Measurements from ENCODE around the gene LRRC3C.

LRRC3C gene

DNA sequence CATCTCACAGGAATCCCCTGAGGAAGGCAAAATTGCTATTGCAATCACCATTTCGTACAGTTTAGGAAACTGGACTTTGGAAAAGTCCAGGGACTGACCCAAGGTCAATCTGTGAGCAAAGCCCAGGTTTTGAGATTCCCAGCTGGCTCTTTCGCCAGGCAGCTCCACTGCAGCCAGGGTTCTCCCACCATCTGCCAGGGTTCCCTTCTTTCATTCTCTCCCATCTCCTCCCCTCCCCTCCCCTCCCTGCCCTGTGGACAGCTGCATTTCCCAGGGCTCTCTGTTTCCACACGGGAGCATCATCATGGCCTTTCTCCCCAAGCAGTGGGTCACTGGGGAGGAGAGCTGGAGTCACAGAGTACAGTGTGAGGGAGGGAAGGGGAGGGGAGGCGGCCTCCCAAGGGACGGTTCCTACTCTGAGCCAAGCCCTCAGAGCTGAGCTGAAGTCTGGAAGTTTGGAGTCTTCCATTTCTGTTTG, 23.4 kb downstream of the LRRC3C start:
- no peak for DNase-seq

DNA sequence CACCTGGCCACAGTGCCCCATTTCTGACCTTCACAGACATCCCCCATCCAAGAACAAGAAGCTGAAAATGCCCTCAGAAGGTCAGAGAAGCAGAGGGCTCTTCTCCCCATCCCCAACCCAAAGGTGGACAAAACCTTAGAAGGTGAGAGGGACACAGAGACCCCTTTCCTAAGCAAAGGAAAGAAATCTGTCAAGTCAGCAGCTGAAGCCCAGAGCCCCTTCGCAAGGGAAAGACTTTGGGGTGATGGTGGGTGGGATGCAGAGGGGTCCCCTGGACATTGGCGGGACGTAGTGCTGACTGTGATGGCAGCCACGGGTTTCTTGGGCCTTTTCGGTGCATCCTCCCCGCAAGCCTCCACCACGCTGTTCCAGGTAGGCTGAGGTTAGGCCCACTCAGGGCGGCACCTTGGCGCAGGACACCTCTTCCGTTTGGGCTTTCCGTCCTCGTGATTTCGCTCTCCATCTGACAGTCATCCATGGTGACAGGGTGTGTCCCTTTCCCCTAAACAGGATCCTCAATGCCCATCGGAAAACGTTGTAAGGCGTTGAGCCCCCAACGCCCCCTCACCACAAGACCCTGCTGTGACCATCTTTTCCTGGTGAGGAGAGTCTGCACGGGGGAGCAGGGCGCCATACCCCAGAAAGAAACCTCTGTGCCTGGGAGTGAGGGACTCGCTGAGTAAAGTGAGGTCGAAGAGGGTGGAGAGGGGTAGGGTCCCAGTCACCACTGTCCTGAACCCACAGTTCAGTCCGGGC, 24.6 kb downstream of the LRRC3C start:
- DNase-seq: no peak

DNA sequence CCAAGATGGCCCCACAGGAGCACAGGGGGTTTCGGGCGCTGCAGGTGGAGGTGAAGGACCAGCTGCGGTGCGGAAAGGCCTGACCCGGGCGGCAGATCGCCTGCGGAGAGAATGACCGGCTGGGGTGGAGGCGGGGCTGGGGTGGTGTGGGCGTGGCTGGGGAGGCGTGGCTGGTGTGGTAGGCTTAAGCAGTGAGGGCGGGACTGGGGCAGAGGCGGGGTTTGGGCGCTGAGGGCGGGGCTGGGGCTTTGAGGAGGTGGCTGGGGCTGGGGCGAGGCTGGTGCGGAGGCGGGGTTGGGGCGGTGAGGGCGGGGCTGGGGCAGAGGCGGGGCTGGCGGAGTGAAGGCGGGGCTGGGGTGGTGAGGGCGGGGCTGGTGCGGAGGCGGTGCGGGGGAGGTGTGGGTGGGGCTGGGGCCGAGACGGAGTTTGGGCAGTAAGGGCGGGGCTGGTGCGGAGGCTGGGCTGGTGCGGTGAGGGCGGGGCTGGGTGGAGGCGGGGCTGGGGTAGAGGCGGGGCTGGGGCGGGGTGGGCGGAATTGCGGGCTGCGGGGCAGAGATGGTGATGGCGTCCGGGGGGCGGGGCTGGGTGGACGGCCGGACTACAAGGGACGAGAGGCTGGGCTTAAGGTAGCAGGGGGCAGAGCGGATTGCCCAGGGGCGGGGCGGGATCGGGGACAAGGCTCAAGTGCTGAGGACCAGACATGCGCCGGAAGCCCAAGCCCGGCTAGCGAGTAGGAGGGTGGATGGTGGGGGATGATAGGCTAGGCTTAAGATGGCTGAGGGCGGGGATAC, 25.3 kb downstream of the LRRC3C start:
- peak; percentile 83 to 90 for DNase-seq

DNA sequence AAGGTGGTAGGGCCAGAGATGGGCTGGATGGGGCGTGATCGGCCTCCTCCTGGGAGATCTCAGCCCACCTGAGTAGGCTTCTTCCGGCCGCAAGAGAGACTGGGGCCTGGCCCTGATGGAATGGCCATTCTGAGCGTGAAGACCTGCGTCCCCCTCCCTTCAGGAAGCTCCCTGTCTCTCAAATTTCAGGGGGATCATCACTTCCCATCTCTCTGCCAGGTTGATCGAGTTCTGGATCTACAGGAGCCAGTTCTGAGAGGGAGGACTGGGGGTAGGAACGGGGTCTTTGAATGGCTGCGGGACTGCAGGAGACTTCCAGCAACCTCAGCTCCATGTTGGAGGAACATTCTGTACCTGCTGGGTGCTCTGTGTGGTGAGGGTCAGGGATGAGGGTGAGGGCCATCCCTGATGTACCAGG, 25.9 kb downstream of the LRRC3C start:
- DNase-seq: no peak

DNA sequence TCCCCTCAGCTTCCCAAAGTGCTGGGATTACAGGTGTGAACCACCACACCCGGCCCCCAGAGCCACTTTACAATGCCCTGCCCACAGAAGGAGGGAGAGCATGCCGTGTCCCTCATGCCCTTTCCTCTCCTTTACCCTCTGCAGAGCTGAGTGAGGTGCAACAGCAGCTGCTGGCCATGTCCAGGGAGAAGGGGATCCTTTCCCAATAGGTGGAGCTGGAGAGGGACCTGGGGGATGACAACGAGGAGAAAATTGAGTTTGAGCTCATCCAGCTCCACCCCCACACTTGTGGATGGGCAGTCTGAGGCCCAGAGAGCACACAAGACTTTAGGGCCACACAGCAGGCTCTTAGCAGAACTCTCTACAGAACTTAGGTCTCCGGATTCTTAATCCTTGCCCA, 27.3 kb downstream of the LRRC3C start:
- no peak for DNase-seq

DNA sequence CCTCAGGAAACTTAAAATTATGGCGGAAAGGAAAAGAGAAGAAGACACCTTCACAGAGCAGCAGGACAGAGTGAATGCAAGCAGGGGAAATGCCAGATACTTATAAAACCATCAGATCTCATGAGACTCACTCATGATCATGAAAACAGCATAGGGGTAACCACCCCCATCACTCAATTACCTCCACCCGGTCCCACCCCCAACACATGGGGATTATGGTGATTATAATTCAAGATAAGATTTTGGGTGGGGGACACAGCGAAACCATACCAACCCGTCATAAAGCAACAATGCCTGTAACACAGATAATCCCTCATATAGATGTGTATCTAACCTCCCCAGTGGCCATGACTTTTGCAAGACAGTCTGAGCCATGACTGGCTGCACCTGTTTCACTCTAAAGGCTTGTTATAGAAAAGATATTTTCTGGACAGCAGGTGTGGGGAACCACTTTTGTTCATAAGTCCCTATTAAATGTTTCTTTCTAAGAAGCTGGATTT, 28.2 kb downstream of the LRRC3C start:
- no peak for DNase-seq

DNA sequence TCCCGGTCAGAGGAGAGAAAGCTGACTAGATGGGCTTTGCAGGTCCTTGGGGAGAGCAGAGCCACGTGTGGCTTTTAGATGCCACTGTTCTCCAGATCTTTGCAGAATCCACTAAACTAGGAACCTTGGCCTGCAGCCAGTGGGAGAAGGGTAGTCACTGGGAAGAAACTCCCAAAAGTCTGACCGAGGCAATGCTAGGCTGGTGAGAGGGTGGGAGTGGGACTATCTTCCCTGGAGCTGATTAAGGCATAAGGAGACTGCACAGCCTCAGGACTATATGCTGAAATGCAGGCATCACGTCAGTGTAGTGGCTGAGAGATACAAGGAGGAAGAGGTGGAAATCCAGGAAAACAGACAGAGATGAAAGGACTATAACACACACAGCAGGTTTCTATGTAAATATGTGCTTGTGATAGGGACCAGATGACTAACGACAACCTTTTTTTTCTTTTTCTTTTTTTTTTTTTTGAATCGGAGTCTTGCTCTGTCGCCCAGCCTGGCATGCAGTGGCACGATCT, 33.1 kb downstream of the LRRC3C start:
- DNase-seq: no peak

DNA sequence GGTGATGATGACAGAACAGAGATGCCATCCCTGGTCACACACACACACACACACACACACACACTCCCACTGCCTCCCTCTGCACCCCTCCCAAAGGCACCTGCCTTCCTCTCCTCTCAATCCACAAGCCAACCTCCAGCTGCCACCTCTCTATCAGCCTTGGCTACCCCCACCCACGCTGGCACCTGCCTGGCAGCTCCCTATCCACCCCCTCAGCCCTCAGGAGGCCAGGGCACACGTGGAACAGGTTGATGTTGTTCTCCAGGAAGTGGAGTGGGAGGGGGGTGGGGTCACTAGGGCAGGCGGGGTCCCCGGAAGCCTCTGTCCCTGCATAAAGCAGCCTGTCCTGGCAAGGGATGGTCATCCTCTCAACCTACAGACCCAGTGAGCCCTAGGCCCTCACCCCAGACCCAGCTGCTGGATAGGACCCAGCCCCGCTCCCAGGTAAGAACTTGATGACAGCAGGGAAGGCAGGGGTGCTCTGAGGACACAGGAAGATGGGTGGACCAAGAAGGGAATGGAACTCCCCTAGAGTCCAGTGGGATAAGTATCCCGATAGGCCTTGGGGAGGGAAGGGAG, 35.2 kb downstream of the LRRC3C start, which contains the start of gene GSDMA:
GSDMA (plus strand) TSS at position 363 of the 579 bp plus-strand sequence. CDS start 2,684 bp downstream, outside the sequence.
- DNase-seq: no peak

DNA sequence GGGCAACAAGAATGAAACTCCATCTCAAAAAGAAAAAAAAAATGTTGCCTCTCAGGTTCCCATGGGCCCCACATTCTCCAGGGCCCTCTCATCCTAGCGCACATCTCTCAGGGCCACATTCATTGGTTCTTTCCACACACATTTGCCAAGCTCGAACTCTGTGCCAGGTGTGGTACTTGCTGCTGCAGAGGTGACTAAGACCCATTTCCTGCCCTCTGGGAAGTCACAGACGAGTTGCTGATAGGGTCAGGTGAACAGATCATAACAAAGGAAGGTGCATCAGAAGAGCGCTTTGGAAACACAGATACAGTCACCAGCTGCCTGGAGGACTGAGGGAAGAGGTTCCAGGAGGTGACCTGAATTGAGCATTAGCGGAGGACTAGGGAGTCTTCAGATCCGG, 36.3 kb downstream of the LRRC3C start:
- no peak for DNase-seq

DNA sequence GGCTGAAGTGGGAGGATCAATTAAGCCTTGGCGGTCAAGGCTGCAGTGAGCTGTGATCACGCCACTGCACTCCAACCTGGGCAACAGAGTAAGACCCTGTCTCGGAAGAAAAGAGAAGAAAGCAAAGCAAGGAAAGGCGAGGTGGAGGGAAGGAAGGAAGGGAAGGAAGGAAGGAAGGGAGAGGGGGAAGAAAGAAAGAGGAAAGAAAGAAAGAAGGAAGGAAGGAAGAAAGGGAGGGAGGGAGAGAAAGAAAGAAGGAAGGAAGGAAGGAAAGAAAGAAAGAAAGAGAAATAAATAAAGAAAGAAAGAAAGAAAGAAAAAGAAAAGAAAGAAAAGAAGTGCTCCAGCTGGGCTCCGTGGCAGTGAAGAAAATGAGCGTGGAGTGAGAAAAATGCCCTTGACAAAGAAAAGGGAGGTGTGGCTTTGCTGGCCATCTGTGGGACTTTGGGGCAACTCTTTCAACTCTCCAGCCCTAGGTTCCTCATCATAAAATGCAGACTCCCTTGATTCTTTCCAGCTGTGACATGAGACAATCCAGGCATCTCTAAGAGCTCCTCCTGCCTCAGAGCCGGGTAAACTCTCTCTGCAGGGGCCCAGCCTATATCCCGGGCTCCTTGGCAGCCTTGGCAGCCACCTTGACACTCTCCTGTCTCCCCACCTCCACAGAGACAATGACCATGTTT, 37.6 kb downstream of the LRRC3C start:
- DNase-seq: no peak

DNA sequence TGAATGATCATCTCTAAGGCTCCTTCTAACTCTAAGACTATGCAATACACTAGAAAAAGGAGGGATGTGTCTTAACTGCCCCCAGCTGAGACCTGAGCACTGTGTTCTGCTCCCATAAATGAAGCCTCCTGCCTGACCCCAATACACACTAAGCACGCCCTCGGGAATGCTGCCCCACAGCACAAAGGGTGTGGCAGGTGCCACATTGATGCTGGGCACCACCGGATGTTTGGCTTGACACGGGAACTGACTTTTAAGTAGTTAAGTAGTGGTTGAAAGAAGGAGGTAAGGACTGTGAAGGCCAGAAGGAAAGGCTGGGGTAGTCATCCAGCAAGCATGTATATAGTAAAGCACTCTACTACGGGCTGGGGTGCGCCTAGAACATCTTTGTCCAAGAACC, 39.2 kb downstream of the LRRC3C start:
- no peak for DNase-seq

DNA sequence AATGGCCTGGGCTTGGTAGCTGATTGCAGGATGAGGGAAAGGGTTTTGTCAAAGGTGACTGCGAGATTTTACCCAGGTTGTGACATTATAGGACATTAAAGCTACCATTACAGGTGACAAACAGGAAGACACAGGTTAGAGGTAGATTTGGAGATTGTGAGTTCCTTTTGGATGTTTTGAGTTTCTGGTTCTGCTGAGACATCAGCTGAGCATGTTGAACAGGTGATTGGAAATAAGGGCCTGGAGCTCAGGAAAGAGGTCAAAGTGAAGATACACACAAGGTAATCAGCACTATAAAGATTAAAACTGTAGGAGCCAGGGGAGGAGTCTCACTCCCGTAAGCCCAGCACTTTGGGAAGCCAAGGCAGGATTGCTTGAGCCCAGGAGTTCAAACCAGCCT, 41.2 kb downstream of the LRRC3C start:
- DNase-seq: no peak

DNA sequence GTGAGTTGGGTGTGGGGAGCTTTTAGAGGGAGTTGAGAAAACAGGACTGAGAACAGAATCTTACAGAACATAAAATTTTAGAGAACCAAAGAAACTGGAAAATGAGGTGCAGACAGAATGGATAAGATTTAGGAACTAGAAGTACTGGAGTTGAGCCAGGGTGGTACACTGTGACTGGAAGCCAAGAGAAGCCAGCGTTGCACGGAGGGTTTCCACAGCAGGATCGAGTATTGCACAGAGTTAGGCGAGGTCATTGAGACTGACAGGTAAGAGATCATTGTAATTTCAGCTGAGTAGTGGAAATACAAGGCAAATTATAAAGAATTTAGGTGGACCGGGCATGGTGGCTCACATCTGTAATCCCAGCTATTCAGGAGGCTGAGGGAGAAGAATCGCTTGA, 41.8 kb downstream of the LRRC3C start:
- no peak for DNase-seq

DNA sequence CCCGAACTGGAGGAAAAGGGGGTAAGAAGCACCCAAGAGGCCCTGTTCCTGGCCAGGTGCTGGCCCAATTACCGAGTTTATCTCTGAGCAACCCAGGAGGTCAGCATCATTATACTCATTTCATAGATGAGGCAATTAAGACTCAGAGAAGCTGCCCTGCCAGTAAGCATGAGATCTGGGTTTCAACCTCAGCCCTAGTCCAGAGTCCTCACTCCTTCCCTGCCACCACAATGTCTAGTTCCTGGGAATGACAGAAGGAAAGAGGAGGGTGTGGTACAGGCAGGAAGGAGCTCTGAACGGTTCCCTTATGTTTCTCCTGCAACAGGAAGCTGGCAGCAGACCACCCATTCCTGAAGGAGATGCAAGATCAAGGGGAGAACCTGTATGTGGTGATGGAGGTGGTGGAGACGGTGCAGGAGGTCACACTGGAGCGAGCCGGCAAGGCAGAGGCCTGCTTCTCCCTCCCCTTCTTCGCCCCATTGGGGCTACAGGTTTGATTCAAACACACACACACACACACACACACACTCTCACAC, 42.7 kb downstream of the LRRC3C start:
- DNase-seq: no peak

DNA sequence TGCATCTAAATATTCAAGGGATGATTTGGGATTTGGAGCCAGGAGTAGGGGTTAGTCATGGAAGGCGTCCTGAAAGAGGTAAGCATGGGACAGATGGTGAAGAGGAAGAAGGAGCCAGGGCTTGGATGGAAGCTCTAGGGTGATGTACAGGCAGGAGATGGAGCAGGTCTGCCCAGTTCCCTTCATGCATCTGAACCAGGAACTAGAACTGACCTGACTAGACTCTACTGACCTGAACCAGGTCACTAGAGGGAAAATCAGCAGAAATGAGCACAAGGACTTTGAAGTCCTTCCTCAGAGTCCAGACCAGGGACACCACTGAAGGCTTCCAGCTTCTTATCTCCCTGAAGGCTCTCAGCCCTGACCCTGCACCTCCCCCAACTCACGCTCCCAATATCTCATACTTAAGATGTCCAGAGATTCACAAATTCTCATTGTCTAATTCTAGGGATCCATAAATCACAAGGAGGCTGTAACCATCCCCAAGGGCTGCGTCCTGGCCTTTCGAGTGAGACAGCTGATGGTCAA, 43.6 kb downstream of the LRRC3C start:
- no peak for DNase-seq

DNA sequence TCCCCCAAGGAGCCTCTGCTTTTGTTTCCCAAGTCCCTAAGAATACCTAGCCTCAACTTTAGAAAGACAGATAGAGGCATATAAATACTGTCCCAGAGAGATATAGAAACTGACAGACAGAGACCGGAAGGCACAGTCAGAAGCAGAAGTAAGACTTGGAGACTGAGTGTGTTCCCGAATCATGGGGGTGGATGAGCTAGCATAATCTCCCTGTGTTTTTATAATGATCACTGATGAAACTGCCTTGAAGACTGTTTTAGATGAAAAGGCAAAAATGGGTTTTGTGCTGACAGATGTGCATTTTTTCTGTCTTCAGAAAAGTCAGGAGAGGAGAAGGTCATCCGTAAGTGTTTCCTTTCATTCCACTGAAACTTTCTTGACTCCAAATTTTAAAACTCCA, 44.7 kb downstream of the LRRC3C start:
- DNase-seq: no peak

DNA sequence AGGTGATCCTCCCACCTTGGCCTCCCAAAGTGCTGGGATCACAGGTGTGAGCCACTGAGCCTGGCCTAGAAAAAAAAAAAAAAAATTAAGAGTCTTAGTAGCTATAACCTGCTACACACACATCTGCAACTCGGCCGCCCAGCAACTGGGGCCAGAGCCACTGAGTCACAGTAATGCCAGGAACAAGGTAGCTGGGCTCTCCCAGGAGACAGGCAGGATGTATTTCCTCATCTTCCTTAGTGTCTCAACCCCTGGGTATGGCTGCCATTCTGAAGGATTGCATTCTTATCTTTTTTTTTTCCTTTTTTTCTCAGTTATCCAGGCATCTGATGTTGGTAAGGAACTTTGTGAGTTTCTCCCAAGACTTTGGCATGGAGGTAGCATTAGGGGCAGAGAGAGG, 46.0 kb downstream of the LRRC3C start:
- DNase-seq: no peak

DNA sequence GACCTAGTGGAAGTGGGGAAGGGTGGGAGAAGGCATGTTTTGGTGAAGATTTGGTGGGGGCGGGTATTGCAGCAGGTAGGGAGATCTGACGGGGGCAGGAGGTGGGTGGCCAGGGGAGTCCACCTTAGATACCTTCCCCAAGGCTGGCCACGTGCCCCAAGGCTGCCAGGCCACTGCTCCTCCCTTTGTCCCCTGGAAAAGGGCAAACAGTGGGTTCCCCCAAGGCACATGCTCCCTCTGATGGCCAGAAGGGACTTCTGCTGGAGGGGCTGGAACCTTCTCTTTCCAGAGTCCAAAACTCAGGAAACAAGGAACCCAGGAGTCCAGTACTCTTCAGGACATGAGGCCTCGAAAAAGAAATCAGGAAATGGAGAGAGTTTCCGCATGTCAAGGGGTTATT, 46.9 kb downstream of the LRRC3C start:
- no peak for DNase-seq

DNA sequence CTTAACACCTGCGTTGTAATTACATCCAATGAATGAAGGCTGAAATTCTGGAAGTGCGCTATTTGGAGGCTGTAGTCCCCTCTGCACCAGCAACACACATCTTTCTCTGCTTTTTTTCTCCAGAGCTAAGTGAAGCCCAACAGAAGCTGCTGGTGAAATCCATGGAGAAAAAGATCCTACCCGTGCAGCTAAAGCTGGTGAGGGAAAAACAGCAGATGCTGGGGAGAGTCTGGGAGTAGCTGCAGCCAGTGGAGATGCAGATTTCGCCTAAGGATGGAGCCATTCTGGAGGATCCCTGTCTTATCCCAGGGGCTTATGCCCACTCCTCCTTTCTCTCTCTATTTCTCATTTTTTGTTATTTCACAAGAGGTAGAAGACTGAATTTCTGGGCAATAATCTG, 48.3 kb downstream of the LRRC3C start:
- DNase-seq: no peak

DNA sequence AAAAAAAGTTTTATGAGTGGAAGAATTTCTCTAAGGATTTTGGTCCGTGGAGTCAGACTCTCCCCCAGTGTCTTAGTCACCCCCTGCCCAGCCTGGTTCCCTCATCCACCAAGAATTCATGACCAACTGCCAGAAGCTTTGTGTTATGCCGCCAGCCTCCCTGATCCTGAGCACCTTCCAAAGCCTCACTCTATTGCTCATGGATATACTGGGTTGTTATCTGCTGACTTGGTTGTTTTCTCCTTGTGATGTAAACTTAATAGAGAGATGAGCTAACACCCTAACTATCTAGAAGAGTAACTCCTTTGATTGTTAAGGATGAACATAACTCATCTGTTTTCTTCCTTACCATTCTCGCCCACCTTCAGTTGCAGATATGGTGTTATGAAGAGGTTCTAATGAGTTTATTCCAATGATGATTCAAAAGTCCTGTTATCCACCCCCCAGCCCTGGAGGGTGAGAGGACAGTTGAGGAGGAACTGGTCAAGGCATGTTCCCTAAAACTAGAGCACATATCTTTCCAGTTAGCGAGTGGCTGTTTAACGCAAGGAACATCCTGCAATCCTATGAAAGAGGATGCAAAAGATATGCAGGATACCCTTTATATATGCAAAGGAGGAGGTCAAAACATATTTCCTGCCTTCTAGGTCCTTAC, 51.6 kb downstream of the LRRC3C start:
- DNase-seq: no peak

DNA sequence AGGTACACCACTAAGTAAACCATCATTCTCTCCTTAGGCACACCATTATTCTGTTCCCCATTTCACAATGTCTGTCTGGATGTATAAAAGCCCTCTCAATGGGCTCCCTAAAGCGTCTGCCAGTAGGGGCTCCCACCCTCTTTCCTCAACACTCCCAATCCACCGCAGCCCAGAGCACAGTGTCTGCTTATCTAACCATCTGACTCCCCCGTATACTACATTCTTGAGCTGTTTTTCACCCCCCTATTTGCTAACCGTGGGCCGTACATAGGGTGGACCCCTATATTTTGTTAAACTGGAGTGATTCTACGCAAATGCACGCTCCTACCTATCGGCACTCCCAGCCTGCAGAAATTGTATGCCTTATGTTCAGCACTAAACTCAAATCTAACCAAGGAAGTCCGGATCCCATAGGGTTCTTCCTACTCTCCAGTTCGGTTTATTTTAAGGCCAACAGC, 52.4 kb downstream of the LRRC3C start:
- no peak for DNase-seq

All from NCI-H1930 (cell line).